ENCODE data around the gene TERB1. TPM values are rescaled to one million over a fixed set of nuclear protein-coding genes. Genes with fewer than 3 reads are reported as not detected.

The TERB1 gene
- total RNA-seq, 1 donor from 2014 or later = 0.17 TPM

Other genes starting within 250 kb of the TERB1 start
- 75.6 and 102 TPM in 2 replicates for gene CKLF, start 249.0 kb downstream of the TERB1 start, total RNA-seq
- 2.7 and 3.6 TPM in 2 replicates for gene CMTM1, start 235.1 kb downstream of the TERB1 start, total RNA-seq
- 0.34 TPM in 1 of 2 replicates, not detected in the other for gene CMTM2, start 222.1 kb downstream of the TERB1 start, total RNA-seq
- 23.3 and 31.6 TPM in 2 replicates for gene CMTM3, start 196.9 kb downstream of the TERB1 start, total RNA-seq
- 8.8 and 11.6 TPM in 2 replicates for gene CMTM4, start 104.8 kb downstream of the TERB1 start, total RNA-seq
- 112 and 219 TPM in 2 replicates for gene DYNC1LI2, start 50.0 kb downstream of the TERB1 start, total RNA-seq
- 48.8 and 68.7 TPM in 2 replicates for gene NAE1, start 29.4 kb upstream of the TERB1 start, total RNA-seq
- not detected in 2 replicates for gene CA7, start 42.8 kb upstream of the TERB1 start, total RNA-seq
- gene PDP2, start 78.9 kb upstream of the TERB1 start, total RNA-seq = 12.4 and 15.5 TPM in 2 replicates
- 0.65 and 1.2 TPM in 2 replicates for gene CDH16, start 117.3 kb upstream of the TERB1 start, total RNA-seq
- 0.84 and 1.9 TPM in 2 replicates for gene RRAD, start 124.0 kb upstream of the TERB1 start, total RNA-seq
- gene CIAO2B, start 132.8 kb upstream of the TERB1 start, total RNA-seq = 117 and 188 TPM in 2 replicates
- 14.1 and 21.2 TPM in 2 replicates for gene CES2, start 133.9 kb upstream of the TERB1 start, total RNA-seq
- not detected in 2 replicates for gene CES3, start 159.7 kb upstream of the TERB1 start, total RNA-seq
- 1.4 and 1.7 TPM in 2 replicates for gene CES4A, start 187.0 kb upstream of the TERB1 start, total RNA-seq
- 96.5 and 124 TPM in 2 replicates for gene CBFB, start 227.6 kb upstream of the TERB1 start, total RNA-seq

All from dermis blood vessel endothelial cell (primary cell).